Activated T-cell treated with anti-CD3 and anti-CD28 coated beads for 4 hours (primary cell): ENCODE measurements around the gene PGLYRP2.
A peak's percentile ranks its signal among the peaks of the same experiment; 100 is the strongest.

Source experiments
- DNase-seq: peaks from one replicate; pipeline ENCODE4 v3.0.0-alpha.2; 2020

Gene PGLYRP2

GRCh38 chr19:15438577-15438976 is 40.7 kb downstream of the PGLYRP2 start:
- DNase-seq: no peak

- no peak for DNase-seq
Observed at GRCh38 chr19:15438124-15438496, 41.2 kb downstream of the PGLYRP2 start.

GRCh38 chr19:15437355-15438123 is 41.8 kb downstream of the PGLYRP2 start:
- no peak for DNase-seq

GRCh38 chr19:15436826-15437110 is 42.5 kb downstream of the PGLYRP2 start:
- DNase-seq: no peak

GRCh38 chr19:15436012-15436825 is 43.1 kb downstream of the PGLYRP2 start:
- DNase-seq: no peak

- DNase-seq: no peak
Observed at GRCh38 chr19:15433519-15434069, 45.7 kb downstream of the PGLYRP2 start.

GRCh38 chr19:15432629-15433518 is 46.4 kb downstream of the PGLYRP2 start:
- DNase-seq: peak; percentile 85

- no peak for DNase-seq
Observed at GRCh38 chr19:15432018-15432494, 47.2 kb downstream of the PGLYRP2 start.

- DNase-seq: no peak
Observed at GRCh38 chr19:15431396-15432017, 47.8 kb downstream of the PGLYRP2 start.

- DNase-seq: no peak
Observed at GRCh38 chr19:15430526-15431120, 48.7 kb downstream of the PGLYRP2 start.

- no peak for DNase-seq
Observed at GRCh38 chr19:15429825-15430467, 49.4 kb downstream of the PGLYRP2 start.

GRCh38 chr19:15428956-15429824 is 50.1 kb downstream of the PGLYRP2 start:
- no peak for DNase-seq

GRCh38 chr19:15427991-15428471 is 51.3 kb downstream of the PGLYRP2 start:
- DNase-seq: no peak

GRCh38 chr19:15427350-15427700 is 52.0 kb downstream of the PGLYRP2 start:
- no peak for DNase-seq

- DNase-seq: no peak
Observed at GRCh38 chr19:15426485-15427349, 52.6 kb downstream of the PGLYRP2 start.

GRCh38 chr19:15425321-15425950 is 53.9 kb downstream of the PGLYRP2 start:
- DNase-seq: no peak

- DNase-seq: no peak
Observed at GRCh38 chr19:15424692-15425272, 54.5 kb downstream of the PGLYRP2 start.

- DNase-seq: no peak
Observed at GRCh38 chr19:15424121-15424520, 55.2 kb downstream of the PGLYRP2 start.
